ENCODE data around the gene ZNF26.
"Not testable (repeated sequence)": the region's sequence is repeated elsewhere in the genome, so short reads cannot be mapped to it uniquely, and the experiment has no call there.

Gene ZNF26

GRCh38 chr12:132954471-132955048 lies 31.6 kb upstream of the ZNF26 start:
- Histone ChIP-seq H3K9me3 (ENCODE audit: severe bottlenecking) (peaks cover 28% of the 10 kb centered on the region), H3K36me3 (no peaks in the 10 kb centered on the region; the same call in 1 of the 2 replicates), H3K4me3 (ENCODE audit: low read depth, low read length) (peak overlapping the region; percentile 73), H3K27me3 (ENCODE audit: insufficient read depth, low read depth, severe bottlenecking) (no peaks in the 10 kb centered on the region), H3K27ac (peak overlapping the region; percentile 98)
- DNase-seq: no peak
- TF ChIP-seq CTCF (IDR thresholded peaks at IDR 0.05; ENCODE audit: low read depth, low read length): no peak

- Histone ChIP-seq H3K27me3 (ENCODE audit: insufficient read depth, low read depth, severe bottlenecking) (no peaks in the 10 kb centered on the region), H3K27ac (peak overlapping the region; percentile 98), H3K4me3 (ENCODE audit: low read depth, low read length) (peak overlapping the region; percentile 73), H3K36me3 (no peaks in the 10 kb centered on the region), H3K9me3 (ENCODE audit: severe bottlenecking) (peaks cover 24% of the 10 kb centered on the region)
- DNase-seq: peak; percentile 64
- no peak for TF ChIP-seq CTCF (IDR thresholded peaks at IDR 0.05; ENCODE audit: low read depth, low read length)
Measured at GRCh38 chr12:132955094-132956010, 30.8 kb upstream of the ZNF26 start.

DNA sequence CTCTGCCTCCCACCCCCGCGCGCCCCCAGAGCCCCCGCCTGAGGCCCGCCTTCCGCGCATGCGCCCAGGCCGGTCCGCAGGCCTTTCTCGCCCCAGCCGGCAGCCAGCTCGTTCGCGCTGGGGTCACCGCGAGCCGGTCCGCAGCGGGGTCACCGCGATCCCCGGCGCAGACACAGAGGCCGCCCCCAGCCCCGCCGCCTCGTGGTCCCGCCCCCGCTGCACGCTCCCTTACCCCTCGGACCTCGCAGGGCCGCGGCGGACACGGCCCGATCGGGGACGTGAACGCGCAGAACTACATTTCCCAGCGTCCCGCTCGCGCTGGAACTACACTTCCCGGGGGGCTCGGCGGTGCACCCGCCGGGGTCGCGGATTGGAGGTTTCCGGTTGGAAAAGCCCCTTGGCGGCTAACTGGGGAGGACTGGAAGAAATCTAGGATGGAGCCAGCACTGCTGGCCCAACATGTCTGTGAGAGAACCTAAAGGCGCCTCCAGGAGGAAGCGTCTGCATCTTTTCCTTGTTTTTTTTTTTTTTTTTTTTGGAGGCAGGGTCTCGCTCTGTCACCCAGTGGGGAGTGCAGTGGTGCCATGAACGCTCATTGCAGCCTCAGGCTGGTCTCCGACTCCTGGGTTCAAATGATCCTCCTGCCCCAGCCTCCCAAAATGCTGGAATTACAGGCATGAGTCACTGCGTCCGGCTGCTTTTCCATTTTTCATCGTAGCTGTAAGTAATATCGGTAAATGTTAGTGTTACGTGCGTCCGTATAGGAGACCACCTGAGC lies 30.0 kb upstream of the ZNF26 start, which contains the start of gene ZNF605:
TSS of gene ZNF605 (minus strand) at position 296 of the 778 bp plus-strand sequence. CDS start 10,671 bp downstream, outside the sequence.
- Histone ChIP-seq H3K36me3 (no peaks in the 10 kb centered on the region), H3K4me3 (ENCODE audit: low read depth, low read length) (peak within 1 kb of the TSS; percentile 73), H3K9me3 (ENCODE audit: severe bottlenecking) (peaks cover 18% of the 10 kb centered on the region), H3K27me3 (ENCODE audit: insufficient read depth, low read depth, severe bottlenecking) (no peaks in the 10 kb centered on the region), H3K27ac (peak within 1 kb of the TSS; percentile 98)
- TF ChIP-seq CTCF (IDR thresholded peaks at IDR 0.05; ENCODE audit: low read depth, low read length): no peak
- peak; percentile 93 for DNase-seq

- not testable (repeated sequence) for DNase-seq; H3K4me3 ChIP-seq (ENCODE audit: low read depth, low read length); H3K27ac ChIP-seq; H3K36me3 ChIP-seq; H3K9me3 ChIP-seq (ENCODE audit: severe bottlenecking); H3K27me3 ChIP-seq (ENCODE audit: insufficient read depth, low read depth, severe bottlenecking)
Measured at GRCh38 chr12:132961790-132962189, 24.4 kb upstream of the ZNF26 start.

DNA sequence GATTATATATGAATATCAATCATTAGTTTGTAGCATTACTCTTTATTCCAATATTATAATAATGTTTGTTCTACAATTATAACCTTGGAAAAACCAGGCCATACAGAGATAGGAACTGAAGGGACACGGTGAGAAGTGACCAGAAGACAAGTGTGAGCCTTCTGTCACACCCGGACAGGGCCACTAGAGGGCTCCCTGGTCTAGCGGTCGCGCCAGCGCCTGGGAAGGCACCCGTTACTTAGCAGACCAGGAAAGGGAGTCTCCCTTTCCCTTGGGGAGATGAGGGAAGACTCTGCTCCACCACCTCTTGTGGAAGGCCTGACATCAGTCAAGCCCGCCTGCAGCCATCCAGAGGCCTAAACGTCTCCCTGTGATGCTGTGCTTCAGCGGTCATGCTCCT lies 22.2 kb upstream of the ZNF26 start:
- peak; percentile 78 for TF ChIP-seq CTCF (IDR thresholded peaks at IDR 0.05; ENCODE audit: low read depth, low read length)
- not testable (repeated sequence) for H3K27ac ChIP-seq; H3K4me3 ChIP-seq (ENCODE audit: low read depth, low read length); H3K27me3 ChIP-seq (ENCODE audit: insufficient read depth, low read depth, severe bottlenecking); H3K36me3 ChIP-seq
- H3K9me3 ChIP-seq (ENCODE audit: severe bottlenecking): peaks cover 11% of the 10 kb centered on the region
- peak; percentile 67 for DNase-seq

- no peak for TF ChIP-seq CTCF (IDR thresholded peaks at IDR 0.05; ENCODE audit: low read depth, low read length)
- peaks cover 20% of the 10 kb centered on the region for H3K9me3 ChIP-seq (ENCODE audit: severe bottlenecking)
Measured at GRCh38 chr12:132965796-132966195, 20.4 kb upstream of the ZNF26 start.

More at GRCh38 chr12:132965796-132966195, 20.4 kb upstream of the ZNF26 start:
- Histone ChIP-seq H3K27ac (no peak overlapping the region), H3K36me3 (no peaks in the 10 kb centered on the region), H3K4me3 (ENCODE audit: low read depth, low read length) (no peak overlapping the region), H3K27me3 (ENCODE audit: insufficient read depth, low read depth, severe bottlenecking) (no peaks in the 10 kb centered on the region)
- DNase-seq: no peak
